SK-N-SH (cell line): Measurements from ENCODE around the gene PAM16. TPM values are rescaled to one million over a fixed set of nuclear protein-coding genes. Genes with fewer than 3 reads are reported as not detected.

ENCODE experiments used
- CTCF ChIA-PET: fragments of 300-600, 350-600 bp; formaldehyde crosslinking; extraction: SDS; loops from one replicate; lab custom pipeline; 2021; lab: Yijun Ruan, JAX
- POLR2A ChIA-PET: fragments of 350-600 bp; sonication (Branson Sonifier 250); formaldehyde crosslinking; extraction: SDS; loops from one replicate; lab custom pipeline; 2020; ENCODE audit warnings: antibody characterized with exemption, inconsistent platforms; lab: Yijun Ruan, JAX
- DNase-seq: peaks from one replicate; pipeline ENCODE4 v3.0.0; 2012
- H2AFZ ChIP-seq: fragments of 200-600 bp; sonication (generic); 2 replicates; pipeline ENCODE4 v1.8.1; 2016; ENCODE audit warnings: antibody characterized with exemption, mild to moderate bottlenecking, low read depth
- H3F3A ChIP-seq: fragments of 200-600 bp; sonication (generic); replicated peaks from 2 replicates; pipeline ENCODE3; 2016; ENCODE audit warnings: antibody characterized with exemption, mild to moderate bottlenecking; ENCODE audit not compliant: insufficient read depth
- H3K27ac ChIP-seq, 2 experiments: fragments of 200-500 bp in 1 of 2; fragments of 200-600 bp in 1 of 2; sonication (Bioruptor generic) in 1 of 2; sonication (generic), shearing (Covaris generic) in 1 of 2; 2 replicates each; pipeline versions ENCODE4 v1.5.1 to v1.6.1; 2014 to 2016; ENCODE audit warnings: low read depth in 2 of 2, inconsistent platforms in 1 of 2, low read length in 1 of 2, mild to moderate bottlenecking in 1 of 2, mixed read lengths in 1 of 2
- H3K27me3 ChIP-seq: fragments of 200-600 bp; sonication (generic), shearing (Covaris generic); 2 replicates; pipeline ENCODE4 v1.6.1; 2016; ENCODE audit warnings: mixed run types; ENCODE audit not compliant: insufficient read depth
- H3K36me3 ChIP-seq, 2 experiments: fragments of 200-500 bp in 1 of 2; fragments of 200-600 bp in 1 of 2; sonication (Bioruptor generic) in 1 of 2; sonication (generic) in 1 of 2; replicated peaks in 1 of 2; 2 replicates each; pipeline versions ENCODE3 to v1.5.1; 2014 to 2016; ENCODE audit warnings: low read length in 1 of 2, mild to moderate bottlenecking in 1 of 2; ENCODE audit not compliant: insufficient read depth in 2 of 2, control insufficient read depth in 1 of 2
- H3K4me1 ChIP-seq, 2 experiments: fragments of 200-500 bp in 1 of 2; fragments of 200-600 bp in 1 of 2; sonication (Bioruptor generic) in 1 of 2; sonication (generic), shearing (Covaris generic) in 1 of 2; 2 replicates each; pipeline versions ENCODE4 v1.5.1 to v1.6.1; 2014 to 2016; ENCODE audit warnings: low read depth in 1 of 2, low read length in 1 of 2, mixed run types in 1 of 2; ENCODE audit not compliant: insufficient read depth in 2 of 2, control insufficient read depth in 1 of 2
- H3K4me2 ChIP-seq: fragments of 200-600 bp; sonication (generic), shearing (Covaris generic); 2 replicates; pipeline ENCODE4 v1.6.1; 2017; ENCODE audit warnings: mixed run types
- H3K4me3 ChIP-seq, 2 experiments: fragments of 200-500 bp in 1 of 2; fragments of 200-600 bp in 1 of 2; sonication (Bioruptor generic) in 1 of 2; sonication (generic), shearing (Covaris generic) in 1 of 2; 2 replicates each; pipeline versions ENCODE4 v1.5.1 to v1.8.1; 2014 to 2016; ENCODE audit warnings: low read depth in 2 of 2, inconsistent platforms in 1 of 2, low read length in 1 of 2, mild to moderate bottlenecking in 1 of 2, mixed read lengths in 1 of 2, moderate library complexity in 1 of 2
- H3K79me2 ChIP-seq: fragments of 200-600 bp; sonication (generic); 2 replicates; pipeline ENCODE4 v1.8.1; 2017; ENCODE audit warnings: mild to moderate bottlenecking; ENCODE audit not compliant: insufficient read depth
- H3K9ac ChIP-seq: fragments of 200-600 bp; sonication (generic); 2 replicates; pipeline ENCODE4 v1.6.1; 2017; ENCODE audit warnings: mixed run types
- H3K9me2 ChIP-seq: fragments of 200-600 bp; sonication (generic); 2 replicates; pipeline ENCODE4 v1.6.1; 2017; ENCODE audit warnings: mixed run types
- H3K9me3 ChIP-seq: fragments of 200-600 bp; sonication (generic); 2 replicates; pipeline ENCODE4 v1.6.1; 2017; ENCODE audit warnings: mixed run types, mild to moderate bottlenecking, moderate library complexity
- H4K20me1 ChIP-seq: fragments of 200-600 bp; sonication (generic); 2 replicates; pipeline ENCODE4 v1.6.1; 2017; ENCODE audit warnings: mild to moderate bottlenecking, mixed run types; ENCODE audit not compliant: insufficient read depth
- CHD2 ChIP-seq: fragments of 150-350 bp; IDR thresholded peaks from 2 replicates; pipeline ENCODE4 v1.6.1; 2018; ENCODE audit warnings: low read length; ENCODE audit not compliant: partially characterized antibody
- ELF1 ChIP-seq: IDR thresholded peaks from 2 replicates; pipeline ENCODE4 v1.4.0; 2012
- FOSL2 ChIP-seq: IDR thresholded peaks from 2 replicates; pipeline ENCODE4 v1.4.0; 2012; ENCODE audit warnings: low read depth, mild to moderate bottlenecking, moderate library complexity, borderline replicate concordance
- FOXJ3 ChIP-seq: sonication (generic); formaldehyde crosslinking; IDR thresholded peaks from 2 replicates; pipeline ENCODE4 v1.5.1; 2020; ENCODE audit warnings: mild to moderate bottlenecking, missing genetic modification reagents
- NFIC ChIP-seq: IDR thresholded peaks from 2 replicates; pipeline ENCODE4 v1.4.0; 2012; ENCODE audit warnings: borderline replicate concordance
- RAD21 ChIP-seq: IDR thresholded peaks from 2 replicates; pipeline ENCODE4 v1.6.1; 2012; ENCODE audit warnings: mild to moderate bottlenecking, low read length
- RXRA ChIP-seq: IDR thresholded peaks from 2 replicates; pipeline ENCODE4 v1.4.0; 2012; ENCODE audit warnings: low read depth, mild to moderate bottlenecking, borderline replicate concordance
- SMC3 ChIP-seq: IDR thresholded peaks from 2 replicates; pipeline ENCODE4 v1.6.1; 2012; ENCODE audit warnings: low read depth, low read length, improper control_type of control experiment
- TCF12 ChIP-seq: IDR thresholded peaks from 2 replicates; pipeline ENCODE4 v1.4.0; 2012
- TEAD4 ChIP-seq: IDR thresholded peaks from 2 replicates; pipeline ENCODE4 v1.4.0; 2012; ENCODE audit warnings: mild to moderate bottlenecking, borderline replicate concordance; ENCODE audit not compliant: insufficient read depth
- WGBS: methylation state at CpG from one replicate; pipeline ENCODE4 v1.1.6; 2017; ENCODE audit warnings: low lambda C conversion rate; 5-methylcytosine and 5-hydroxymethylcytosine counted together
- polyA plus RNA-seq, 3 experiments: library from polyadenylated mRNA; depleted of rRNA; stranded (reverse); fragments of >200 nt; gene quantifications; 2 replicates each; pipeline ENCODE4 v1.2.3, GENCODE V29; 2012
- TF ChIP-seq, protein P1 (sequence below): fragments of 150-350 bp; IDR thresholded peaks from 2 replicates; pipeline ENCODE4 v1.6.1; 2017; ENCODE audit warnings: antibody characterized with exemption, low read length, low read depth, borderline replicate concordance

PAM16 gene
- polyA plus RNA-seq, 1 of the 3 experiments (the other 2 are of a cell fraction): 96.4 TPM

DNA sequence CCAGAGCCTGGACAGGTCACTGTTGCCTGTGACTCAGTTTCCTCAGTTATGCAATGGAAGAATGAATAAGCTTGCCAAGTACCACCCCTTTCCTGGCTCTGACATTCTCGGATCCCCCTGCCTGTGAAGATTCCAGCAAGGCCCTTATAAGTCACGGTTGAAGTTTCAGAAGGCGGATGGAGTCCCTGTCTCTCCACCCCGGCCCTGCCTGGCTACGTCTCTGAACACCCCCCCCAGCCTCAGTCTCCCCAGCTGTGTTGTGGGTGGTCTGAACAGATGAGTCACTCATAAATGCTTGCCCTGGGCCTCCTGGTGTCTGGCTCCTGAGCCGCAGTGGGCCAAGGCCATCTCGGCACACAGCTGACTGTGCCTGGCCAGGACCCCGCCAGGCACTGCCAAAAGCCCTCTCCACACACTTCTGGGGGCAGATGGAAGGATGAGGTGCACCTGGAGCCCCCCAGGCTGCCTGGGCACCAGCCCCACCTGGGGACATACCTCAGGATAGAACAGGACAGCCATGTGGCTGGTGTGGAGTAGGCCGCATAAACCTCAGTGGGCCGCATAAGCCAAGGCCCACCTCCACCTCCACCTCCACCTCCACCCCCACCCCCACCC lies 35.9 kb upstream of the PAM16 start:
- Histone ChIP-seq H3K79me2 (no peaks in the 10 kb centered on the region), H3K4me3 (no peak overlapping the region), H3K36me3 (peaks cover 0 to 17% of the 10 kb centered on the region in 2 experiments), H3K9me2 (no peaks in the 10 kb centered on the region), H2AFZ (no peak overlapping the region), H3K9ac (no peak overlapping the region), H3K27me3 (no peaks in the 10 kb centered on the region), H3K9me3 (no peaks in the 10 kb centered on the region), H3K27ac (peak overlapping the region in 1 of 2 experiments; percentile 93; a peak in 1 of 4 replicates), H3F3A (peaks cover 19% of the 10 kb centered on the region), H3K4me2 (peak overlapping the region; percentile 44; the same call in 1 of the 2 replicates), H3K4me1 (peaks cover 36 to 80% of the 10 kb centered on the region in 2 experiments; a peak in 3 of 4 replicates), H4K20me1 (peaks cover 3% of the 10 kb centered on the region; the same call in 1 of the 2 replicates)
- WGBS: 63% methylated on average over 5 of the region's 10 CpGs
- ChIA-PET CTCF (interaction anchor here (1.7 to 32.1 kb wide), 3 partner anchors 15 to 28 kb away, joined by 5 to 558 read pairs (median 11); no protein-coding TSS in a partner anchor), POLR2A (interaction anchor here (1.0 to 1.1 kb wide), 2 partner anchors 8 to 14 kb away, joined by 3 to 5 read pairs; no protein-coding TSS in a partner anchor)
- no peak for DNase-seq
- TF ChIP-seq, protein P1, sequence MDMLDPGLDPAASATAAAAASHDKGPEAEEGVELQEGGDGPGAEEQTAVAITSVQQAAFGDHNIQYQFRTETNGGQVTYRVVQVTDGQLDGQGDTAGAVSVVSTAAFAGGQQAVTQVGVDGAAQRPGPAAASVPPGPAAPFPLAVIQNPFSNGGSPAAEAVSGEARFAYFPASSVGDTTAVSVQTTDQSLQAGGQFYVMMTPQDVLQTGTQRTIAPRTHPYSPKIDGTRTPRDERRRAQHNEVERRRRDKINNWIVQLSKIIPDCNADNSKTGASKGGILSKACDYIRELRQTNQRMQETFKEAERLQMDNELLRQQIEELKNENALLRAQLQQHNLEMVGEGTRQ: no peak
- 0 out of 2 replicates have a peak, but pooled peaks have one; percentile 2 for TF ChIP-seq FOSL2

DNA sequence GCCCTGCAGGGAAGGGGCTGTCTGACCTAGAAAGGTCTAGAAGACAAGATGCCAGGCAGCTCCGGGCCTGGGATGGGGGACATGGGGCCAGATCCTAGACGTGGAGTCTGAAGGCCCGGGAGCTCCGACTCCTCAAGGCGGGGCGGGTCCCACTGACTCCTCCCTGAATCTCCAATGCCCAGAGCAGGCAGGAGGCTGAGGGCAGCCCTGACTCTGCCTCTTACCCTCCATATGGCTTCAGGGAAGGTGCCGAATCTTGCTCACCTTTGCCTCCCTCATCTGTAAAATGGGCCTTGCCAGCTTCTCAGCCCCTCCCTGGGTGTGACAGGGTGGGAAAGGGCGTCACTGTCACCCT lies 35.3 kb upstream of the PAM16 start:
- H3K9me3 ChIP-seq: no peaks in the 10 kb centered on the region
- H3K27ac ChIP-seq: peak overlapping the region; percentile 48 to 93; a peak in 3 of 4 replicates
- no peak overlapping the region for H2AFZ ChIP-seq
- ChIA-PET CTCF (interaction anchor here (0.8 to 32.1 kb wide), 4 partner anchors 8 to 27 kb away, joined by 3 to 558 read pairs (median 8); no protein-coding TSS in a partner anchor), POLR2A (interaction anchor here (1.0 to 1.1 kb wide), 2 partner anchors 8 to 13 kb away, joined by 3 to 5 read pairs; no protein-coding TSS in a partner anchor)
- H3K27me3 ChIP-seq: no peaks in the 10 kb centered on the region
- H3K4me3 ChIP-seq: no peak overlapping the region
- peaks cover 5% of the 10 kb centered on the region; the same call in 1 of the 2 replicates for H4K20me1 ChIP-seq
- TF ChIP-seq TEAD4 (no peak), TCF12 (no peak), CHD2 (no peak), FOXJ3 (CRISPR knock-in tag) (no peak), ELF1 (no peak), RXRA (no peak), SMC3 (no peak), RAD21 (no peak), NFIC (no peak)
- H3K36me3 ChIP-seq: peaks cover 0 to 23% of the 10 kb centered on the region in 2 experiments
- peaks cover 30 to 73% of the 10 kb centered on the region in 2 experiments; a peak in 3 of 4 replicates for H3K4me1 ChIP-seq
- no peak overlapping the region for H3K9ac ChIP-seq
- no peak for DNase-seq
- peak overlapping the region; percentile 44; the same call in 1 of the 2 replicates for H3K4me2 ChIP-seq
- no peaks in the 10 kb centered on the region for H3K79me2 ChIP-seq
- no peaks in the 10 kb centered on the region for H3K9me2 ChIP-seq
- whole genome bisulfite sequencing: 51% methylated on average over 3 of the region's 8 CpGs
- H3F3A ChIP-seq: peaks cover 19% of the 10 kb centered on the region
